ENCODE results near the gene PTGR2.
A peak's percentile ranks its signal among the peaks of the same experiment; 100 is the strongest.
"Not testable (repeated sequence)": the region's sequence is repeated elsewhere in the genome, so short reads cannot be mapped to it uniquely, and the experiment has no call there.

DNA sequence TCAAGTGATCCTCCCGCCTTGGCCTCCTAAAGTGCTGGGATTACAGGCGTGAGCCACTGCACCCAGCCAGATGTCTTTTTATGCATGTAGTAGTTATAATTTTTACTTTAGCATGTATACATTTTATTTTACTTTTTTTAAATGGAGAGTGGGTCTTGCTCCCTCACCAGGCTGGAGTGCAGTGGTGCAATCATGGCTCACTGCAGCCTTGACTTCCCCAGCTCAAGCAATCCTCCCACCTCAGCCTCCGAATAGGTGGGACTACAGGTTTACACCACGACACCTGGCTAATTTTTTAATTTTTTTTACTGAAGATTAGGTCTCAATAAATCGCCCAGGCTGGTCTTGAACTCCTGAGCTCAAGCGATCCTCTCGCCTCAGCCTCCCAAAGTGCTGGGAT is 24.4 kb upstream of the PTGR2 start:
- TF ChIP-seq POLR2A (IDR thresholded peaks at IDR 0.05) = not testable (repeated sequence)
- TF ChIP-seq, protein P1, sequence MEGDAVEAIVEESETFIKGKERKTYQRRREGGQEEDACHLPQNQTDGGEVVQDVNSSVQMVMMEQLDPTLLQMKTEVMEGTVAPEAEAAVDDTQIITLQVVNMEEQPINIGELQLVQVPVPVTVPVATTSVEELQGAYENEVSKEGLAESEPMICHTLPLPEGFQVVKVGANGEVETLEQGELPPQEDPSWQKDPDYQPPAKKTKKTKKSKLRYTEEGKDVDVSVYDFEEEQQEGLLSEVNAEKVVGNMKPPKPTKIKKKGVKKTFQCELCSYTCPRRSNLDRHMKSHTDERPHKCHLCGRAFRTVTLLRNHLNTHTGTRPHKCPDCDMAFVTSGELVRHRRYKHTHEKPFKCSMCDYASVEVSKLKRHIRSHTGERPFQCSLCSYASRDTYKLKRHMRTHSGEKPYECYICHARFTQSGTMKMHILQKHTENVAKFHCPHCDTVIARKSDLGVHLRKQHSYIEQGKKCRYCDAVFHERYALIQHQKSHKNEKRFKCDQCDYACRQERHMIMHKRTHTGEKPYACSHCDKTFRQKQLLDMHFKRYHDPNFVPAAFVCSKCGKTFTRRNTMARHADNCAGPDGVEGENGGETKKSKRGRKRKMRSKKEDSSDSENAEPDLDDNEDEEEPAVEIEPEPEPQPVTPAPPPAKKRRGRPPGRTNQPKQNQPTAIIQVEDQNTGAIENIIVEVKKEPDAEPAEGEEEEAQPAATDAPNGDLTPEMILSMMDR (IDR thresholded peaks at IDR 0.05) = peak in 2 of 6 experiments; percentile 4 to 29
